ENCODE results near the gene AKR1D1. TPM values are rescaled to one million over a fixed set of nuclear protein-coding genes. Genes with fewer than 3 reads are reported as not detected.

AKR1D1 gene
- total and polyA plus RNA-seq, 2 donors (not counting 1 experiment from before 2014, with no cell fraction given), result not detected

DNA sequence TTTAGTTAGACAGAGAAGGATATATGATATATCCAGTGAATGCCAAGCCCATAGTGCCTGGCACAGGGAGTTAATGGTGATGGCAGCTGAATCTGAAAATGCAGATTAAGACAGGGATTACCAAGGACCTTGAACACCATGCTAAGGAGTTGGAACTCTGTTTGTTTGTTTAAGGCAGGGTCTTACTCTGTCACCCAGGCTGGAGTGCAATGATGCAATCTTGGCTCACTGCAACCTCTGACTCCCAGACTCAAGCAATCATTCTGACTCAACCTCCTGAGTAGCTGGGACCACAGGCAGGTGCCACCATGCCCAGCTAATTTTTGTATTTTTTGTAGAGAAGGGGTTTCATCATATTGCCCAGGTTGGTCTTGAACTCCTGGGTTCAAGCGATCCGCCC, 1.6 kb downstream of the AKR1D1 start:
- no peaks in the 10 kb centered on the region for H4K20me1 ChIP-seq (ENCODE audit: control insufficient read depth, insufficient read depth, low read length, poor library complexity, severe bottlenecking)
- DNase-seq (no peak), ATAC-seq (ENCODE audit: low read depth) (no peak)
- intact Hi-C loops (cut with micrococcal nuclease), result no loop called here
- H3K4me3 Mint-ChIP-seq, result no peak overlapping the region
- no peaks in the 10 kb centered on the region for H3K27me3 ChIP-seq (replicated peaks in 1 of 4; ENCODE audit: control extremely low read depth in 1 of 4, control insufficient read depth in 3 of 4, insufficient read depth in 4 of 4, low read length in 3 of 4)
- ChIA-PET POLR2A (interaction anchor here (0.6 kb wide), 1 partner anchor 140 kb away, joined by 3 read pairs; no protein-coding TSS in a partner anchor), CTCF (interaction anchor here (0.6 kb wide), 1 partner anchor 15 kb away, joined by 5 read pairs; no protein-coding TSS in a partner anchor)
- H3K27ac Mint-ChIP-seq, result no peak overlapping the region
- no peaks in the 10 kb centered on the region for H3K9me3 Mint-ChIP-seq (ENCODE audit: insufficient read depth)
- H3K4me2 ChIP-seq (replicated peaks; ENCODE audit: low read depth, low read length, poor library complexity, severe bottlenecking), result no peak overlapping the region
- no peak overlapping the region for H3K27ac ChIP-seq (ENCODE audit: low read length in 2 of 2)
- H3K79me2 ChIP-seq (ENCODE audit: control insufficient read depth, insufficient read depth, low read length), result no peaks in the 10 kb centered on the region
- TF ChIP-seq, protein P1, sequence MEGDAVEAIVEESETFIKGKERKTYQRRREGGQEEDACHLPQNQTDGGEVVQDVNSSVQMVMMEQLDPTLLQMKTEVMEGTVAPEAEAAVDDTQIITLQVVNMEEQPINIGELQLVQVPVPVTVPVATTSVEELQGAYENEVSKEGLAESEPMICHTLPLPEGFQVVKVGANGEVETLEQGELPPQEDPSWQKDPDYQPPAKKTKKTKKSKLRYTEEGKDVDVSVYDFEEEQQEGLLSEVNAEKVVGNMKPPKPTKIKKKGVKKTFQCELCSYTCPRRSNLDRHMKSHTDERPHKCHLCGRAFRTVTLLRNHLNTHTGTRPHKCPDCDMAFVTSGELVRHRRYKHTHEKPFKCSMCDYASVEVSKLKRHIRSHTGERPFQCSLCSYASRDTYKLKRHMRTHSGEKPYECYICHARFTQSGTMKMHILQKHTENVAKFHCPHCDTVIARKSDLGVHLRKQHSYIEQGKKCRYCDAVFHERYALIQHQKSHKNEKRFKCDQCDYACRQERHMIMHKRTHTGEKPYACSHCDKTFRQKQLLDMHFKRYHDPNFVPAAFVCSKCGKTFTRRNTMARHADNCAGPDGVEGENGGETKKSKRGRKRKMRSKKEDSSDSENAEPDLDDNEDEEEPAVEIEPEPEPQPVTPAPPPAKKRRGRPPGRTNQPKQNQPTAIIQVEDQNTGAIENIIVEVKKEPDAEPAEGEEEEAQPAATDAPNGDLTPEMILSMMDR (IDR thresholded peaks at IDR 0.05), result no peak
- TF ChIP-seq EZH2 (IDR thresholded peaks at IDR 0.05; ENCODE audit: borderline replicate concordance, insufficient read depth, low read depth, low read length, poor library complexity, severe bottlenecking), result no peak
- H3K9me3 ChIP-seq (ENCODE audit: control extremely low read depth in 1 of 3, control insufficient read depth in 2 of 3, insufficient read depth in 1 of 3, low read length in 2 of 3), result peaks cover 0 to 8% (median 3%) of the 10 kb centered on the region in 3 donors
- H3K4me1 Mint-ChIP-seq, result peaks cover 20% of the 10 kb centered on the region
- no peak overlapping the region for H3K4me3 ChIP-seq (ENCODE audit: control extremely low read depth in 1 of 5, extremely low read depth in 1 of 5, insufficient read depth in 1 of 5, low read depth in 2 of 5, low read length in 4 of 5)
- H3K36me3 ChIP-seq (replicated peaks in 1 of 2; ENCODE audit: control extremely low read depth in 1 of 2, control insufficient read depth in 1 of 2, extremely low read depth in 1 of 2, insufficient read depth in 2 of 2, low read length in 1 of 2), result no peaks in the 10 kb centered on the region
- H3K27me3 Mint-ChIP-seq, result no peaks in the 10 kb centered on the region
- no peak overlapping the region for H2AFZ ChIP-seq (ENCODE audit: insufficient read depth, low read depth, low read length, poor library complexity, severe bottlenecking)
- H3K4me1 ChIP-seq (ENCODE audit: control insufficient read depth in 2 of 2, insufficient read depth in 2 of 2, low read length in 2 of 2), result peaks cover 17 to 18% of the 10 kb centered on the region in 2 donors
- 100% methylated on average over 1 of the region's 2 CpGs for WGBS (ENCODE audit: insufficient coverage)
- H3K9ac ChIP-seq (ENCODE audit: low read length), result no peak overlapping the region

DNA sequence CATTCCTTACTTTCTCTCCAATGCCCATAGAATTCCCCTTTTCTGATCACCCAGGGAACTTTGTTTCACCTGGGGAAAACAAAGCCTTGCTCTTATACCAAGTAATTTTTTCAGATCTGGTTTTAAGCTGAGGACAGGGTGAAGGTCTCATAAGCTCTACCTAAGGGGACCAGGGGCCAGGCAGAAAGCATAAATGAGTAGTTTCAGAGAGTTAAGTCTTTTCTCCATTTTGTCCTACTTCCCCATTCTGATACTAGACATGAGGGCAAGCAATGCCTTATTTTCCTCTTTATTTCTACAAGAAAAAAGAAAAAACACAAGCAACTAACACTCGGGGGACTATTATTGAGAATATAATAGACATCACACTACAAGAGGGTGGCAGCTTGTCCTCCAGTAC, 2.9 kb downstream of the AKR1D1 start:
- H3K4me1 ChIP-seq (ENCODE audit: control insufficient read depth in 2 of 2, insufficient read depth in 2 of 2, low read length in 2 of 2), result peaks cover 15 to 17% of the 10 kb centered on the region in 2 donors

More for the DNA sequence above, 2.9 kb downstream of the AKR1D1 start:
- H3K27ac Mint-ChIP-seq, result no peak overlapping the region
- DNase-seq (no peak), ATAC-seq (ENCODE audit: low read depth) (no peak)
- WGBS (ENCODE audit: insufficient coverage), result no CpG with 5 or more reads among the region's 1 CpG
- no peaks in the 10 kb centered on the region for H4K20me1 ChIP-seq (ENCODE audit: control insufficient read depth, insufficient read depth, low read length, poor library complexity, severe bottlenecking)
- ChIA-PET CTCF (no interaction called here), POLR2A (no interaction called here)
- H3K27me3 Mint-ChIP-seq, result no peaks in the 10 kb centered on the region
- no peak overlapping the region for H3K4me3 Mint-ChIP-seq
- peaks cover 17% of the 10 kb centered on the region for H3K4me1 Mint-ChIP-seq
- no peak overlapping the region for H3K4me3 ChIP-seq (ENCODE audit: control extremely low read depth in 1 of 5, extremely low read depth in 1 of 5, insufficient read depth in 1 of 5, low read depth in 2 of 5, low read length in 4 of 5)
- H3K79me2 ChIP-seq (ENCODE audit: control insufficient read depth, insufficient read depth, low read length), result no peaks in the 10 kb centered on the region
- intact Hi-C loops (cut with micrococcal nuclease), result no loop called here
- H3K27ac ChIP-seq (ENCODE audit: low read length in 2 of 2), result no peak overlapping the region
- H3K36me3 ChIP-seq (replicated peaks in 1 of 2; ENCODE audit: control extremely low read depth in 1 of 2, control insufficient read depth in 1 of 2, extremely low read depth in 1 of 2, insufficient read depth in 2 of 2, low read length in 1 of 2), result no peaks in the 10 kb centered on the region
- H3K4me2 ChIP-seq (replicated peaks; ENCODE audit: low read depth, low read length, poor library complexity, severe bottlenecking), result no peak overlapping the region
- no peaks in the 10 kb centered on the region for H3K27me3 ChIP-seq (replicated peaks in 1 of 4; ENCODE audit: control extremely low read depth in 1 of 4, control insufficient read depth in 3 of 4, insufficient read depth in 4 of 4, low read length in 3 of 4)
- no peaks in the 10 kb centered on the region for H3K9me3 Mint-ChIP-seq (ENCODE audit: insufficient read depth)
- no peak for TF ChIP-seq EZH2 (IDR thresholded peaks at IDR 0.05; ENCODE audit: borderline replicate concordance, insufficient read depth, low read depth, low read length, poor library complexity, severe bottlenecking)
- TF ChIP-seq, protein P1 (IDR thresholded peaks at IDR 0.05), result no peak
- H2AFZ ChIP-seq (ENCODE audit: insufficient read depth, low read depth, low read length, poor library complexity, severe bottlenecking), result no peak overlapping the region
- peaks cover 0 to 8% (median 3%) of the 10 kb centered on the region in 3 donors for H3K9me3 ChIP-seq (ENCODE audit: control extremely low read depth in 1 of 3, control insufficient read depth in 2 of 3, insufficient read depth in 1 of 3, low read length in 2 of 3)
- H3K9ac ChIP-seq (ENCODE audit: low read length), result no peak overlapping the region

Measured in B cell (primary cell).